ENCODE data around the gene CDK5R1. TPM values are rescaled to one million over a fixed set of nuclear protein-coding genes. Genes with fewer than 3 reads are reported as not detected.

Gene CDK5R1
- total RNA-seq, 1 donor from 2014 or later, result 1.3 TPM

- peak; percentile 55 for TF ChIP-seq CTCF (IDR thresholded peaks at IDR 0.05)
- intact Hi-C loops (cut with DNase I), result no loop called here
- no peak overlapping the region for H3K4me3 ChIP-seq
- DNase-seq (no peak), ATAC-seq (peak; percentile 59 to 72)
- peaks cover 94% of the 10 kb centered on the region for H3K36me3 ChIP-seq
- no peaks in the 10 kb centered on the region for H3K4me1 ChIP-seq
- H3K9me3 ChIP-seq, result no peaks in the 10 kb centered on the region
- H3K27me3 ChIP-seq (ENCODE audit: low read depth), result no peaks in the 10 kb centered on the region
- H3K27ac ChIP-seq, result no peak overlapping the region
Measured at GRCh38 chr17:32461853-32462617, 24.8 kb upstream of the CDK5R1 start.

GRCh38 chr17:32463304-32463703 is 23.5 kb upstream of the CDK5R1 start:
- H3K27me3 ChIP-seq (ENCODE audit: low read depth), result no peaks in the 10 kb centered on the region
- H3K36me3 ChIP-seq, result peaks cover 94% of the 10 kb centered on the region
- intact Hi-C loops (cut with DNase I), result no loop called here
- H3K4me3 ChIP-seq, result no peak overlapping the region
- no peak for ATAC-seq
- no peak for TF ChIP-seq CTCF (IDR thresholded peaks at IDR 0.05)
- H3K9me3 ChIP-seq, result no peaks in the 10 kb centered on the region
- no peak for DNase-seq
- H3K4me1 ChIP-seq, result no peaks in the 10 kb centered on the region
- H3K27ac ChIP-seq, result no peak overlapping the region

GRCh38 chr17:32464374-32464773 is 22.4 kb upstream of the CDK5R1 start:
- no peak for ATAC-seq
- Histone ChIP-seq H3K36me3 (peaks cover 94% of the 10 kb centered on the region), H3K4me1 (no peaks in the 10 kb centered on the region)

GRCh38 chr17:32467949-32468348 is 18.8 kb upstream of the CDK5R1 start:
- Histone ChIP-seq H3K4me3 (no peak overlapping the region), H3K27ac (no peak overlapping the region), H3K36me3 (peaks cover 98% of the 10 kb centered on the region), H3K27me3 (ENCODE audit: low read depth) (no peaks in the 10 kb centered on the region), H3K9me3 (no peaks in the 10 kb centered on the region), H3K4me1 (no peaks in the 10 kb centered on the region)
- ATAC-seq (no peak), DNase-seq (no peak)
- no peak for TF ChIP-seq CTCF (IDR thresholded peaks at IDR 0.05)
- intact Hi-C loops (cut with DNase I), result no loop called here

More at GRCh38 chr17:32464374-32464773, 22.4 kb upstream of the CDK5R1 start:
- intact Hi-C loops (cut with DNase I), result no loop called here
- no peaks in the 10 kb centered on the region for H3K9me3 ChIP-seq
- TF ChIP-seq CTCF (IDR thresholded peaks at IDR 0.05), result no peak
- no peak overlapping the region for H3K27ac ChIP-seq
- DNase-seq, result no peak
- H3K4me3 ChIP-seq, result no peak overlapping the region
- H3K27me3 ChIP-seq (ENCODE audit: low read depth), result no peaks in the 10 kb centered on the region

GRCh38 chr17:32470405-32471167 is 16.2 kb upstream of the CDK5R1 start:
- H3K27ac ChIP-seq, result no peak overlapping the region
- no peak for ATAC-seq
- TF ChIP-seq CTCF (IDR thresholded peaks at IDR 0.05), result no peak
- no peak for DNase-seq
- no peaks in the 10 kb centered on the region for H3K4me1 ChIP-seq
- no peaks in the 10 kb centered on the region for H3K27me3 ChIP-seq (ENCODE audit: low read depth)
- no peak overlapping the region for H3K4me3 ChIP-seq
- intact Hi-C loops (cut with DNase I), result no loop called here
- no peaks in the 10 kb centered on the region for H3K9me3 ChIP-seq
- peaks cover 98% of the 10 kb centered on the region for H3K36me3 ChIP-seq
